ENCODE data around the gene CLEC16A. TPM values are rescaled to one million over a fixed set of nuclear protein-coding genes. Genes with fewer than 3 reads are reported as not detected.

The CLEC16A gene
- total and polyA plus RNA-seq, 9 of the 15 experiments (the other 6 are each of a cell fraction or from before 2014, with no cell fraction given) = 1.00 to 22.3 (median 10.0) TPM

- TF ChIP-seq ZZZ3 (IDR thresholded peaks at IDR 0.05) (no peak), GATAD2B (IDR thresholded peaks at IDR 0.05; ENCODE audit: borderline replicate concordance) (no peak), KAT2B (IDR thresholded peaks at IDR 0.05; ENCODE audit: low read depth, low read length) (no peak)
Measured at GRCh38 chr16:10947211-10947787, 2.9 kb downstream of the CLEC16A start (continued).

- Histone ChIP-seq H3K36me3 (ENCODE audit: control insufficient read depth, insufficient read depth, low read length) (no peaks in the 10 kb centered on the region), H3K4me3 (no peak overlapping the region), H3K9ac (ENCODE audit: insufficient read depth in 1 of 2, low read depth in 2 of 2, low read length in 2 of 2) (no peak overlapping the region), H3K27me3 (ENCODE audit: control insufficient read depth in 2 of 2, insufficient read depth in 2 of 2, low read length in 2 of 2) (no peaks in the 10 kb centered on the region), H3K79me2 (ENCODE audit: control insufficient read depth, insufficient read depth, low read length) (peaks cover 55% of the 10 kb centered on the region), H3K4me1 (replicated peaks in 1 of 2; ENCODE audit: control insufficient read depth in 2 of 2, insufficient read depth in 2 of 2, low read length in 2 of 2) (peaks cover 23 to 25% of the 10 kb centered on the region in 2 experiments), H2AFZ (ENCODE audit: low read depth, low read length) (no peak overlapping the region), H4K20me1 (replicated peaks; ENCODE audit: control insufficient read depth, insufficient read depth, low read length) (peaks cover 24% of the 10 kb centered on the region), H3K27ac (ENCODE audit: extremely low read depth, low read depth, low read length) (no peak overlapping the region), H3K9me1 (ENCODE audit: control insufficient read depth, insufficient read depth, low read length) (no peaks in the 10 kb centered on the region), H3K4me2 (ENCODE audit: insufficient read depth, low read length) (no peak overlapping the region), H3K9me3 (replicated peaks; ENCODE audit: control insufficient read depth, insufficient read depth, low read depth, low read length) (no peaks in the 10 kb centered on the region)
- no TSS peak for BruUV-seq (replicated peaks)
- TF ChIP-seq PHF21A (IDR thresholded peaks at IDR 0.05; ENCODE audit: borderline replicate concordance, low read depth) (no peak), CTCF (IDR thresholded peaks at IDR 0.05 in 2 of 3, conservative IDR thresholded peaks at IDR 0.05 in 1 of 3; ENCODE audit: insufficient read depth in 2 of 3, low read depth in 1 of 3, low read length in 3 of 3) (0 out of 6 replicates have a peak, but pooled peaks of 1 of the 3 experiments have one; percentile 1), SPI1 (IDR thresholded peaks at IDR 0.05; ENCODE audit: borderline replicate concordance, low read depth, low read length) (0 out of 2 replicates have a peak, but pooled peaks have one; percentile 20)
- FAIRE-seq = no peak
- in situ Hi-C loops (cut with MboI) = no loop called here
- WGBS (ENCODE audit: insufficient coverage, low coverage, missing lambda C conversion rate) = 81% methylated on average over 4 of the region's 7 CpGs
- ATAC-seq = no peak
- intact Hi-C loops (cut with micrococcal nuclease) = no loop called here
- no peak for DNase-seq (ENCODE audit: extremely low read depth in 1 of 4, low spot score in 3 of 4)
- POLR2A ChIA-PET = interaction anchor here (0.5 to 1.3 kb wide), 2 partner anchors 304 to 306 kb away, joined by 3 to 4 read pairs; no protein-coding TSS in a partner anchor
- CTCF ChIA-PET (ENCODE audit: low intra/inter-chr PET ratio) = no interaction called here
Measured at GRCh38 chr16:10949424-10949970, 5.1 kb downstream of the CLEC16A start.

Measured in K562 (cell line).